ENCODE measurements around the gene FBXL17.

The FBXL17 gene

DNA sequence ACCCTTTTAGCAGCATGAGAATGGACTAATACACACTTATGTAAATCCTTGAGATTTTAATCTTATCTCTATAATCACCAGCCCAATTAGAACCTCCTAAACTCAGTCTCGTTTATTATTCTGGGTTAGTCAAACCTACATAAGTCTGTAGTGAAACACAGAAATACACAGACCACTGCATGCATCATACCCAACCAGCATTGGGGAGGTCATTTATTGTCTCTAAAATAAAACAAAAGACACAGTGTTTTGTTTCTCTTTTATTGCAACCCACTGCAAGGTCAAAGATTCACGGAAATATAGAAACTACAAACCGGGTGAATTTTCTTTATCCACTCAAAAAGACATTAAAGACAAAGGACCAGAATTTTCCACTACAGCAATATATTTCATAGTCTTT is 523.1 kb downstream of the FBXL17 start:
- DNase-seq (ENCODE audit: low read depth) = no peak

- no peak for DNase-seq (ENCODE audit: low read depth)
Measured at GRCh38 chr5:107858324-107858723, 523.6 kb downstream of the FBXL17 start.

- DNase-seq (ENCODE audit: low read depth) = no peak
Measured at GRCh38 chr5:107857785-107858184, 524.1 kb downstream of the FBXL17 start.

- no peak for DNase-seq (ENCODE audit: low read depth)
Measured at GRCh38 chr5:107855171-107855570, 526.7 kb downstream of the FBXL17 start.

GRCh38 chr5:107853696-107854095 is 528.2 kb downstream of the FBXL17 start:
- DNase-seq (ENCODE audit: low read depth) = no peak

DNA sequence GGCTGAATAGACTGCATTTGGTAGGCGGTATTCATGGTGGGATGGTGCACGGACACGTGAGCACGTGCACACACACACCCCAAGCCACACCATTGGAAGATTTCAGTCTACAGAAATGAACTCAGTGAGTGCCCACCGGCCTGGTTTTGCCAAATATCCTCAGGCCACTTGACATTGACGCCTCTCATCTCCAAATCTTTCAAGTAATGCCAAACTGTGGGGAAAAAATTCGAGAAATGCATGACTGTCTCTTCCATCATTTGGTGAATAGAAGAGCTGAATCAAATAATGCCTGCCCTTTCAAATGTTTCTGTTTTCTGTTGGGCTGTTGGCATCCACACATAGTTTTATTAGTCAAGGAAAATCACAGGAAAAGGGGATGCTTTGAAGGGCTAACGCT is 528.9 kb downstream of the FBXL17 start:
- DNase-seq (ENCODE audit: low read depth) = no peak

GRCh38 chr5:107849118-107849517 is 532.8 kb downstream of the FBXL17 start:
- no peak for DNase-seq (ENCODE audit: low read depth)

- DNase-seq (ENCODE audit: low read depth) = no peak
Measured at GRCh38 chr5:107840592-107840991, 541.3 kb downstream of the FBXL17 start.

DNA sequence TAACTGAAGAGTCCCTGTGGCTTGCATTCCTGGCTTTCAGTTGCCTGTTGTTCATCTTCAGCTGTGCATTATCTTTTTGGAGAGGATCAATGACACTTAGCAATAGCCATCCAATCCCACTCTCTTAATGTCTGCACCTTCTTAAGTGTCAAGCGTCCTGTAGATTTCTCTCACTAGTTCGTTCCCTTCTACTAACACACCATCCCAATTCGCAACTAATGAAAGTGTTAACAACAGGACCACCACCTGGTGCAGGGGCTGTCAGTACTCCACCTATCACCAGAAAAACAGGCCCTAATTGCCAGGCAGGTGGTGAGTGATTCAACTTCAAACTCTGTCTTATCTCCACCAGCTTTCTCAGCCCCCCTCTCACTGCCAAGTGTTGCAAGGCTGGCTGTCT is 541.7 kb downstream of the FBXL17 start:
- no peak for DNase-seq (ENCODE audit: low read depth)

GRCh38 chr5:107835096-107835495 is 546.8 kb downstream of the FBXL17 start:
- DNase-seq (ENCODE audit: low read depth) = no peak

- no peak for DNase-seq (ENCODE audit: low read depth)
Measured at GRCh38 chr5:107832746-107833145, 549.2 kb downstream of the FBXL17 start.

DNA sequence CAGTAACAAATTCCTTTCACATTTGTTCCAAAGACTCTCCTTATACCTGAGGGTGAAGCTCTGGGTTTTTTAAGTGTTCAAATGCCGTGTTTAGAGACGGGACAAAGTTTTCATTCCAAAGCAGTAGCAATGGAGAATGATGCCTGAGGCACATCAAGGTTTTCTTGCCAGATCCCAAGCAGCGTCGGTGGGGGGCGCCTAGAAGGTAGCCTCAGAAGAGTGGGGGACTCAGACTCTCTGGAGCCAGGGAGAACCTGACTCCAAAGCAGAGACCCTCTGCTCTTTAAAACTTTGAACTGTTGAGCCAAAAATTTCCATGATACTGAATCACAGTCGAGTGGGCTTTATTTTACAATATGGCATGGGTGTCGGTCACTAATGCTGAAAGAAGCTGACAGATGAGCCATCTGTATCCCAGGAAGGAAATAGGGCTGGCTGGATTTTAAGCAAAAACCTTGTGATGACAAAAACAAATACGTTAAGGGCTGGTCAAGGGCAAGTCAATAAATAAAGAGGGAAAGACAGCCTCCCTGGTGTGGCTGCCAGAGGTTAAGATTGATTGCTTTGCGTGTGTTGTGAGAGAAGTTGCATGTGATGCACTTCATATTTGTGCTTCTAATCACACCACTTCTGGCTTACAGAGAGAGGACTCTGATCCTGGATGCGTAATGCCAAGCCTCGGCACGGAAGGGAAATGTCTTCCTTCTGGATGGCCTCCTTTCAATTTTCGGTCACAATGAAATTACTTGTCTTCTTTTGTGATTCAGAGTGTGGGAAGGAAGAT is 550.1 kb downstream of the FBXL17 start:
- no peak for DNase-seq (ENCODE audit: low read depth)

- DNase-seq (ENCODE audit: low read depth) = no peak
Measured at GRCh38 chr5:107830750-107831149, 551.1 kb downstream of the FBXL17 start.

- no peak for DNase-seq (ENCODE audit: low read depth)
Measured at GRCh38 chr5:107826311-107827000, 555.4 kb downstream of the FBXL17 start.

GRCh38 chr5:107824821-107825220 is 557.1 kb downstream of the FBXL17 start:
- no peak for DNase-seq (ENCODE audit: low read depth)

DNA sequence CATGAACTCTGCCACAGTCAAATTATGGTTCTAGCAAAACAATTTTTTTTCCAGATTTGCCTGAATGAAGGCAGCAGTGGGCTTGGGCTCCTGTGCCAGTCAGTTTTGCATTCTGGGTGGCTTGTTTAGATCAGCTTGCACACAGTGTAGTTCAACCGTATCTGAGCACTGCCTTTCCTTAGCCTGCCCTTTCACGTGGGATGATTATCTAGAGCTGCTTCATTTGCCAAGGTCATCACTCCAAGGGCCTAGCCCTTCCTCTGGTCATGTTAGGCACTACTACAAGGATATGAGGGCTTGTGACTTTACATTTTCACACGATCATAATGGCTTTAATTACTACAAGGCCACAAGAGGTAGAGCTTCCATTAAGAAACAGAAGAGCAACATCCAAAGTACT is 560.6 kb downstream of the FBXL17 start:
- no peak for DNase-seq (ENCODE audit: low read depth)

DNA sequence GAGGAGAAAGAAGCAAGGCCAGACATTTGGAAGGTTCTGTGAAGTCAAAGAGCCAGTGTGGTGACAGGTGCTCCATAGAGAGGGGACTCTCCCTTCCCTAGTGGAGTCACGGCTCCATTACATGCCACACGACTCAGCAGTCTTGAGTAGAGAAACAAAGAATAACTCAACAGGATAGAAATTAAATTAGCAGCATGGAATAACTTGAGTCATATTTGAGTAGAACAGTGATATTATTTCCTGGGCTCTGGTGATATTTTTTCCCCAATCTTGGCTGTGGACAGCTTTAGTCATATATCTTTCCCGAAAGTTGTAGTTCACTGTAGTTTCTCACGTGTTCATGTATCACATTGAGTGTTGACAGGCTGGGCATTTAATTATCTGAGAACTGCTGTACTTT is 561.5 kb downstream of the FBXL17 start:
- no peak for DNase-seq (ENCODE audit: low read depth)

DNA sequence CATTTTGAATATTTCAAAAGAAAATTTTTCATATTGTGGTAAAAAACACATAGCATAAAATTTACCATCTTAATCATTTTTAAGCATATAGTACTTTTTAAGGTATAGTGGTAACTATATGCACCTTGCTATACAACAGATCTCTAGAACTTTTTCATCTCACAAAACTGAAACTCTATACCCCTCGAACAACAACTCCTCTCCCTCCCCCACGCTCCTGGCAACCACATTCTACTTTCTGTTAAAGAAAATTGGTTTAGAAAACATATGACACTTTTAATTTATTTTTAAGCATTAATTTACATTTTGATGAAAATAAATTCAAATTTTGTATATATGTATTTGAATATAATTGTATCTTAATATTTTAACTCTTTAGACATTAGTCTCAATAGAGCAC is 563.9 kb downstream of the FBXL17 start:
- no peak for DNase-seq (ENCODE audit: low read depth)

GRCh38 chr5:107817436-107817835 is 564.5 kb downstream of the FBXL17 start:
- DNase-seq (ENCODE audit: low read depth) = no peak

GRCh38 chr5:107815109-107815508 is 566.8 kb downstream of the FBXL17 start:
- DNase-seq (ENCODE audit: low read depth) = no peak

DNA sequence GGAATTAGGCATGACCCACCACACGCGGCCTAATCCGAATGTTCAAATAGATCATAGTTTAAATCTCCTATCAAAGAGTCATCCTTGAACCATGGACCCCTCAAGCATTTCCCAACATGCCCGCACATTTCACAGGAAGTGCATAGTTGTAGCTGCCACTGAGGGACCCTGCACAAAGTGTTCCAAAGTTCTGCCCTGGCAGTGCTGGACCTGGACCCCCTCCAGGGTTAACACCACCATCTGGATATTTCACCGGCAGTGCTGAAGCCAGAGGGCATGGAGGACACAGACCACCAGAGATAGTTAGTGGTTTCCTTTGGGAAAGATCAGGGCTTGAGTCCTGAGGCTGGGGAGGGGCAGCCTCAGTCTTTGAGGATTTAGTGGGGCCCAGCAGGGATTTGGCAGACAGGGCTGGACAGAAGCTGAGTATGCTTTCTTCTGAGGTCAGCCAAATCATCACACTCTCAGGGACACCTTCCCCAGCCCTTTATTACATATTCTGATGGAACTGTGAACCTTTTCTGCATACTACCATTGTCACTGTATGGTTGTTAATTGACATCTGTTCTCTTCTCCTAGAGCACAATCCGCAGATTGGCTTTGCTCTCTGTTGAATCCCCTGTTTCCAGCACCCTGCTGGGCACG is 567.6 kb downstream of the FBXL17 start:
- no peak for DNase-seq (ENCODE audit: low read depth)

- DNase-seq (ENCODE audit: low read depth) = no peak
Measured at GRCh38 chr5:107813559-107813958, 568.3 kb downstream of the FBXL17 start.

DNA sequence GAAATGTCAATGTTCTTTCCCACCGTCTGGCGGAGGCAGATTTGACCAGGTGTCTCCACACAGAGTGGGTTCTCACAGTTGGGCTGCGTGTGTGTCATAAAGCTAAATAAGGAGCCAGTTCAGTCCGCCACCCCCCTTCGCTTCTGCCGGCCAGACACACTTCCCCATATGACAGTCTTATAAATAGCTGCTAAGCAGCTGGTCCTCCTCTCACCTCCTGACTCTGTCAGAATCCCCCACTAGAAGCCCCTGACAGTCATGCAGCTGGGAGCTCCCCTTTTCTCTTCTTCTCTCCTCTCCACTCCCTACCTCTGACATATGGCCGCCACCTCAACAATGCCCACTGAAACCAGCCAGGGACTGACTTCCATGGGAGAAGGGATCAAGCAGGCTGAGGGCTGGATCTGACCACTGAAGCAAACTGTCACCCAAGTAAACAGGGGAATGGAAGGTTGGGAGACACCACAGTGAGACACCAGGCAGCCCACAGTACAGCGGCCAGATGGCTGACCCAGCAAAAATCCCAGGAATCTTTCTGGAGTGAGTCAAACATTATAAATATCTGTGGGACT is 569.2 kb downstream of the FBXL17 start:
- no peak for DNase-seq (ENCODE audit: low read depth)
